DOHH2 (cell line): ENCODE measurements around the gene CNTN4.

ENCODE experiments used
- H3F3A ChIP-seq: fragments of 200-600 bp; sonication (generic), shearing (Covaris generic); 2 replicates; pipeline ENCODE4 v1.6.0; 2016; ENCODE audit warnings: antibody characterized with exemption, mild to moderate bottlenecking; ENCODE audit not compliant: control insufficient read depth, insufficient read depth
- H3K27ac ChIP-seq: fragments of 200-600 bp; sonication (generic); 2 replicates; pipeline ENCODE4 v1.5.1; 2014; ENCODE audit warnings: low read depth, mild to moderate bottlenecking, low read length, moderate library complexity
- H3K27me3 ChIP-seq: fragments of 200-600 bp; sonication (generic); 2 replicates; pipeline ENCODE4 v1.6.1; 2014; ENCODE audit warnings: mild to moderate bottlenecking, low read length, mixed read lengths; ENCODE audit not compliant: control insufficient read depth
- H3K36me3 ChIP-seq: fragments of 200-600 bp; sonication (generic); 2 replicates; pipeline ENCODE4 v1.6.1; 2014; ENCODE audit warnings: mild to moderate bottlenecking, low read length, moderate library complexity, mixed read lengths; ENCODE audit not compliant: control insufficient read depth
- H3K4me1 ChIP-seq: fragments of 200-600 bp; sonication (generic); 2 replicates; pipeline ENCODE4 v1.6.1; 2014; ENCODE audit warnings: mild to moderate bottlenecking, low read length, mixed read lengths; ENCODE audit not compliant: control insufficient read depth
- H3K4me2 ChIP-seq: fragments of 200-600 bp; sonication (generic); 2 replicates; pipeline ENCODE4 v1.6.0; 2014; ENCODE audit warnings: mild to moderate bottlenecking, low read length, moderate library complexity
- H3K4me3 ChIP-seq: fragments of 200-600 bp; sonication (generic); 2 replicates; pipeline ENCODE4 v1.5.1; 2014; ENCODE audit warnings: mild to moderate bottlenecking, low read length, mixed read lengths
- H3K79me2 ChIP-seq: fragments of 200-600 bp; sonication (generic); 2 replicates; pipeline ENCODE4 v1.6.1; 2014; ENCODE audit warnings: mild to moderate bottlenecking, low read length, mixed read lengths; ENCODE audit not compliant: control insufficient read depth
- H3K9me2 ChIP-seq: fragments of 200-600 bp; sonication (generic); replicated peaks from 2 replicates; pipeline ENCODE4 v1.6.1; 2014; ENCODE audit warnings: mild to moderate bottlenecking, low read length, mixed read lengths; ENCODE audit not compliant: control insufficient read depth
- H3K9me3 ChIP-seq: fragments of 200-600 bp; sonication (generic); 2 replicates; pipeline ENCODE4 v1.6.1; 2014; ENCODE audit warnings: antibody characterized with exemption, low read length, mixed read lengths; ENCODE audit not compliant: control insufficient read depth, insufficient read depth
- H4K20me1 ChIP-seq: fragments of 200-600 bp; sonication (generic); 2 replicates; pipeline ENCODE4 v1.6.0; 2014; ENCODE audit warnings: low read depth, mild to moderate bottlenecking, antibody characterized with exemption, low read length, moderate library complexity; ENCODE audit not compliant: control insufficient read depth, insufficient read depth
- EZH2phosphoT487 ChIP-seq: fragments of 200-600 bp; sonication (generic); IDR thresholded peaks from 2 replicates; pipeline ENCODE4 v1.6.1; 2017; ENCODE audit warnings: borderline replicate concordance, mild to moderate bottlenecking, antibody characterized with exemption, low read length, moderate library complexity, mixed read lengths
- TF ChIP-seq, protein P1 (sequence below): fragments of 200-600 bp; sonication (generic); IDR thresholded peaks from one replicate; pipeline ENCODE4 v1.5.1; 2014; ENCODE audit warnings: antibody characterized with exemption, mild to moderate bottlenecking, low read depth, low read length; ENCODE audit not compliant: poor library complexity, severe bottlenecking

Gene CNTN4

DNA sequence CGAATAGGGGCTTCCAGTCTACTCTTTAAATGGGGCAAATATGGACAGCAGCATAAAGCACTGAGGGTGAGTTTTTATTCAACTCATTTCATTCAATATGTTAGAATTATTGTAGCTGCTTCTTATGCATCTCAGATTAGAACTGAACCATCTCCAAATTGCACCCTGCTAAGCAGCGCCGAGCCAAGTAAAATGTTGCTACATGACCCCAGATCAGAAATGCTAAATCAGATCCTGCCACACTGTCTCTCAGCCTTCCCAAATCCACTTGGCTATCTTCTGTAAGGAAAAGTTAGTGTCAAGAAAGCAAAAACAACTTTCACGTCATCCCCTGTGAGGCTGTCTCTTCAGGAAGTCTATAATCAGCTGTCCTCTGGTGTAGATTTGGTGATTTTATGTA lies 293.2 kb downstream of the CNTN4 start:
- H3K79me2 ChIP-seq, result no peaks in the 10 kb centered on the region
- no peaks in the 10 kb centered on the region for H3K36me3 ChIP-seq
- H3K9me2 ChIP-seq, result no peaks in the 10 kb centered on the region
- no peaks in the 10 kb centered on the region for H3F3A ChIP-seq
- no peaks in the 10 kb centered on the region for H3K9me3 ChIP-seq
- no peaks in the 10 kb centered on the region for H3K4me1 ChIP-seq
- no peak overlapping the region for H3K4me2 ChIP-seq
- no peaks in the 10 kb centered on the region for H4K20me1 ChIP-seq
- TF ChIP-seq, protein P1, sequence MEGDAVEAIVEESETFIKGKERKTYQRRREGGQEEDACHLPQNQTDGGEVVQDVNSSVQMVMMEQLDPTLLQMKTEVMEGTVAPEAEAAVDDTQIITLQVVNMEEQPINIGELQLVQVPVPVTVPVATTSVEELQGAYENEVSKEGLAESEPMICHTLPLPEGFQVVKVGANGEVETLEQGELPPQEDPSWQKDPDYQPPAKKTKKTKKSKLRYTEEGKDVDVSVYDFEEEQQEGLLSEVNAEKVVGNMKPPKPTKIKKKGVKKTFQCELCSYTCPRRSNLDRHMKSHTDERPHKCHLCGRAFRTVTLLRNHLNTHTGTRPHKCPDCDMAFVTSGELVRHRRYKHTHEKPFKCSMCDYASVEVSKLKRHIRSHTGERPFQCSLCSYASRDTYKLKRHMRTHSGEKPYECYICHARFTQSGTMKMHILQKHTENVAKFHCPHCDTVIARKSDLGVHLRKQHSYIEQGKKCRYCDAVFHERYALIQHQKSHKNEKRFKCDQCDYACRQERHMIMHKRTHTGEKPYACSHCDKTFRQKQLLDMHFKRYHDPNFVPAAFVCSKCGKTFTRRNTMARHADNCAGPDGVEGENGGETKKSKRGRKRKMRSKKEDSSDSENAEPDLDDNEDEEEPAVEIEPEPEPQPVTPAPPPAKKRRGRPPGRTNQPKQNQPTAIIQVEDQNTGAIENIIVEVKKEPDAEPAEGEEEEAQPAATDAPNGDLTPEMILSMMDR, result no peak
- TF ChIP-seq EZH2phosphoT487, result no peak
- no peak overlapping the region for H3K27ac ChIP-seq
- H3K27me3 ChIP-seq, result no peaks in the 10 kb centered on the region
- no peak overlapping the region for H3K4me3 ChIP-seq

DNA sequence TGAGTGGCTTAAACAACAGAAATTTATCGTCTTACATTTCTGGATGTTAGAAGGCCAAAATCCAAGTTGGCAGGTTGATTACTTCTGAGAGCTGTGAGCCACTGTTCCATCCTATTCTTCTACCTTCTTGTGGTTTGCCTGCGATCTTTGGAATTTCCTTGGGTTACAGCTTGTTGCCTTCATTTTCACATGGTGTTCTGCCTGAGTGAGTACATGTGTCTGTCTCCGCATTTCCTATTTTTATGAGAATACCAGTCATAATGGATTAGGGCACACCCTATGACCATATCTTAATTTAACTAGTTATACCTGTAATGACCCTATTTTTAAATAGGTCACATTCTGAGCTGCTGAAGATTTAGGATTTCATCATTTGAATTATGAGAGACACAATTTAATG lies 294.3 kb downstream of the CNTN4 start:
- Histone ChIP-seq H4K20me1 (no peaks in the 10 kb centered on the region), H3K27me3 (no peaks in the 10 kb centered on the region), H3K9me3 (no peaks in the 10 kb centered on the region), H3K4me1 (no peaks in the 10 kb centered on the region), H3K9me2 (no peaks in the 10 kb centered on the region), H3K36me3 (no peaks in the 10 kb centered on the region), H3F3A (no peaks in the 10 kb centered on the region), H3K4me2 (no peak overlapping the region), H3K79me2 (no peaks in the 10 kb centered on the region), H3K4me3 (no peak overlapping the region), H3K27ac (no peak overlapping the region)
- TF ChIP-seq EZH2phosphoT487, result no peak
- TF ChIP-seq, protein P1, result no peak

DNA sequence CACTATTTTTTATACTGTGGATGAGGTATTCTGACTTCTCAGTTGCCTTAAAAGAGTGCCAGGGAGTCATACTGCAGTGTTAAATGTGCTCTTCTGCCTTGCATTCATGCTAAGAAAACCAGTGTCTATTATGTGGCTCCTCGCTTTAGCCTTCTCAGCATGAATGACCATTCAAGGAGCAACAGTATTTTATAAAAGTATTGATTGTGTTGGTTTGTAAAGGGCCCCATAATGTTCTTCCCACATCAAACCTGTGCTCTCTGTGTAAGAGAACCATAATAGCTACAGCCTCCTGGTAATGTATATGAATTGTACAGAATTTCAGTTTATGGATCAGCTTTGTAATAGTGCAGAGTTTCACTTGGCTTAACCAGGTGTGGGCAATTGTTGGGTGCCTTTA lies 316.4 kb downstream of the CNTN4 start:
- Histone ChIP-seq H3K4me3 (no peak overlapping the region), H3K79me2 (no peaks in the 10 kb centered on the region), H3F3A (no peaks in the 10 kb centered on the region), H3K4me2 (no peak overlapping the region), H3K27me3 (no peaks in the 10 kb centered on the region), H3K36me3 (no peaks in the 10 kb centered on the region), H4K20me1 (no peaks in the 10 kb centered on the region), H3K9me3 (no peaks in the 10 kb centered on the region), H3K27ac (no peak overlapping the region), H3K9me2 (no peaks in the 10 kb centered on the region), H3K4me1 (no peaks in the 10 kb centered on the region)
- TF ChIP-seq EZH2phosphoT487, result no peak
- TF ChIP-seq, protein P1, result no peak

DNA sequence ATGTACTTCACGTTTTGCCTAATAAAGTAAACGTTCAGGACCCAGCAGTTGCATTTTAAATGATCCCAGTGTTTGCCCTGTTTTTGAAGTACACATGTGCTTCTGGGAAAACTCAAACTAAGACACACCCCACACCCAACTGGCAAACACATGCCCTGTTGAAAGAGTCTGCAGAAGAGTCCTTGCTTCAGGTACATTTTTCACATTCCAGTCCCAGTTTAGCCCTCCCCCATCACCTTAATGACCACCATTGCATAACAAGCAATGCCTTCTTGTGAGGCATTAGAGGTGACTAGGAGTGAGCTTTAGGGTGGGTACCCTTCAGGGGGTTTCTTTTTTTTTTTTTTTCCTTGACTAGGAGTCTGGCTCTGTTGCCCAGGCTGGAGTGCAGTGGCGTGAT lies 322.3 kb downstream of the CNTN4 start:
- no peaks in the 10 kb centered on the region for H3K4me1 ChIP-seq
- TF ChIP-seq, protein P1, result no peak
- TF ChIP-seq EZH2phosphoT487, result no peak
- no peaks in the 10 kb centered on the region for H4K20me1 ChIP-seq
- no peaks in the 10 kb centered on the region for H3K27me3 ChIP-seq
- no peak overlapping the region for H3K27ac ChIP-seq
- no peaks in the 10 kb centered on the region for H3K9me3 ChIP-seq
- no peak overlapping the region for H3K4me3 ChIP-seq
- H3K9me2 ChIP-seq, result no peaks in the 10 kb centered on the region
- no peaks in the 10 kb centered on the region for H3F3A ChIP-seq
- no peaks in the 10 kb centered on the region for H3K36me3 ChIP-seq
- H3K4me2 ChIP-seq, result no peak overlapping the region
- H3K79me2 ChIP-seq, result no peaks in the 10 kb centered on the region
